Large intestine (tissue), 3 donors: ENCODE results near the gene HCK. TPM values are rescaled to one million over a fixed set of nuclear protein-coding genes. Genes with fewer than 3 reads are reported as not detected.

Source experiments
- DNase-seq, 2 donors: peaks; one replicate each; pipeline versions ENCODE4 v3.0.0 to v3.0.0-alpha.2; 2013
- H3K27ac ChIP-seq: one replicate; pipeline ENCODE4 v1.5.1; 2013; ENCODE audit warnings: low read length
- H3K27me3 ChIP-seq: 2 replicates; pipeline ENCODE4 v1.6.1; 2013; ENCODE audit warnings: low read length; ENCODE audit not compliant: control insufficient read depth, insufficient read depth
- H3K36me3 ChIP-seq: 2 replicates; pipeline ENCODE4 v1.6.1; 2013; ENCODE audit warnings: low read length; ENCODE audit not compliant: control insufficient read depth, insufficient read depth
- H3K4me1 ChIP-seq: one replicate; pipeline ENCODE4 v1.6.1; 2013; ENCODE audit warnings: low read length; ENCODE audit not compliant: control insufficient read depth, insufficient read depth
- H3K4me3 ChIP-seq: one replicate; pipeline ENCODE4 v1.5.1; 2013; ENCODE audit warnings: low read length
- H3K9me3 ChIP-seq: one replicate; pipeline ENCODE4 v1.6.1; 2013; ENCODE audit warnings: mild to moderate bottlenecking, low read depth, low read length, moderate library complexity; ENCODE audit not compliant: control insufficient read depth
- WGBS: methylation state at CpG from one replicate; pipeline ENCODE4 v1.1.5; 2013; ENCODE audit warnings: low lambda C conversion rate; ENCODE audit not compliant: insufficient coverage; 5-methylcytosine and 5-hydroxymethylcytosine counted together
- polyA plus RNA-seq: library from polyadenylated mRNA; unstranded; fragments of 120-200 nt; gene quantifications from one replicate; pipeline ENCODE4 v1.2.1, GENCODE V29; 2013

The HCK gene
- polyA plus RNA-seq, 1 donor, result 10.8 TPM

- no peak for DNase-seq
Observed at GRCh38 chr20:32140603-32141002, 88.6 kb downstream of the HCK start.

GRCh38 chr20:32141465-32141980, 89.5 kb downstream of the HCK start:
- H3K4me1 ChIP-seq, result no peaks in the 10 kb centered on the region
- WGBS, result no CpG with 5 or more reads among the region's 21 CpGs
- DNase-seq, result no peak

More at GRCh38 chr20:32140603-32141002, 88.6 kb downstream of the HCK start:
- H3K27ac ChIP-seq, result no peak overlapping the region
- H3K9me3 ChIP-seq, result no peaks in the 10 kb centered on the region
- WGBS, result no CpG with 5 or more reads among the region's 4 CpGs
- no peaks in the 10 kb centered on the region for H3K27me3 ChIP-seq
- no peak overlapping the region for H3K4me3 ChIP-seq
- peaks cover 93% of the 10 kb centered on the region for H3K36me3 ChIP-seq
- no peaks in the 10 kb centered on the region for H3K4me1 ChIP-seq

GRCh38 chr20:32142088-32142487, 90.0 kb downstream of the HCK start:
- Histone ChIP-seq H3K36me3 (peaks cover 92% of the 10 kb centered on the region), H3K27me3 (no peaks in the 10 kb centered on the region), H3K9me3 (no peaks in the 10 kb centered on the region), H3K4me3 (no peak overlapping the region), H3K27ac (no peak overlapping the region), H3K4me1 (no peaks in the 10 kb centered on the region)
- DNase-seq, result no peak
- WGBS, result no CpG with 5 or more reads among the region's 5 CpGs

More at GRCh38 chr20:32141465-32141980, 89.5 kb downstream of the HCK start:
- H3K4me3 ChIP-seq, result no peak overlapping the region
- no peaks in the 10 kb centered on the region for H3K9me3 ChIP-seq
- H3K36me3 ChIP-seq, result peaks cover 94% of the 10 kb centered on the region
- H3K27ac ChIP-seq, result no peak overlapping the region
- H3K27me3 ChIP-seq, result no peaks in the 10 kb centered on the region

- no peak for DNase-seq
- peaks cover 86% of the 10 kb centered on the region for H3K36me3 ChIP-seq
- H3K4me3 ChIP-seq, result no peak overlapping the region
- H3K9me3 ChIP-seq, result no peaks in the 10 kb centered on the region
- no peak overlapping the region for H3K27ac ChIP-seq
- no CpG with 5 or more reads among the region's 15 CpGs for WGBS
- no peaks in the 10 kb centered on the region for H3K27me3 ChIP-seq
- H3K4me1 ChIP-seq, result no peaks in the 10 kb centered on the region
Observed at GRCh38 chr20:32142991-32143390, 90.9 kb downstream of the HCK start.

GRCh38 chr20:32144898-32145662, 93.0 kb downstream of the HCK start:
- no peaks in the 10 kb centered on the region for H3K4me1 ChIP-seq
- no peak overlapping the region for H3K27ac ChIP-seq
- H3K27me3 ChIP-seq, result no peaks in the 10 kb centered on the region
- no CpG with 5 or more reads among the region's 8 CpGs for WGBS
- H3K9me3 ChIP-seq, result no peaks in the 10 kb centered on the region
- no peak overlapping the region for H3K4me3 ChIP-seq
- DNase-seq, result no peak
- H3K36me3 ChIP-seq, result peaks cover 81% of the 10 kb centered on the region

GRCh38 chr20:32149566-32150170, 97.6 kb downstream of the HCK start:
- no peaks in the 10 kb centered on the region for H3K9me3 ChIP-seq
- peaks cover 10% of the 10 kb centered on the region for H3K4me1 ChIP-seq
- WGBS, result no CpG with 5 or more reads among the region's 8 CpGs
- H3K27ac ChIP-seq, result no peak overlapping the region
- H3K36me3 ChIP-seq, result peaks cover 76% of the 10 kb centered on the region
- DNase-seq, result no peak
- no peaks in the 10 kb centered on the region for H3K27me3 ChIP-seq
- no peak overlapping the region for H3K4me3 ChIP-seq

GRCh38 chr20:32150291-32150848, 98.3 kb downstream of the HCK start:
- peaks cover 76% of the 10 kb centered on the region for H3K36me3 ChIP-seq
- H3K4me1 ChIP-seq, result peaks cover 17% of the 10 kb centered on the region
- WGBS, result no CpG with 5 or more reads among the region's 10 CpGs
- H3K4me3 ChIP-seq, result no peak overlapping the region
- no peak overlapping the region for H3K27ac ChIP-seq
- H3K27me3 ChIP-seq, result no peaks in the 10 kb centered on the region
- no peak for DNase-seq
- H3K9me3 ChIP-seq, result no peaks in the 10 kb centered on the region

Other genes starting within 250 kb of the HCK start
- 0.21 TPM for gene MYLK2, start 232.9 kb upstream of the HCK start, polyA plus RNA-seq
- gene FOXS1, start 206.6 kb upstream of the HCK start, polyA plus RNA-seq, result 0.96 TPM
- gene DUSP15, start 181.7 kb upstream of the HCK start, polyA plus RNA-seq, result 11.2 TPM
- 1.0 TPM for gene TTLL9, start 181.6 kb upstream of the HCK start, polyA plus RNA-seq
- 15.5 TPM for gene PDRG1, start 100.2 kb upstream of the HCK start, polyA plus RNA-seq
- 0.81 TPM for gene XKR7, start 84.1 kb upstream of the HCK start, polyA plus RNA-seq
- gene CCM2L, start 41.8 kb upstream of the HCK start, polyA plus RNA-seq, result 2.9 TPM
- 72.7 TPM for gene TM9SF4, start 57.5 kb downstream of the HCK start, polyA plus RNA-seq
- 118 TPM for gene PLAGL2, start 155.5 kb downstream of the HCK start, polyA plus RNA-seq
- gene POFUT1, start 155.6 kb downstream of the HCK start, polyA plus RNA-seq, result 147 TPM
- 47.9 TPM for gene KIF3B, start 225.4 kb downstream of the HCK start, polyA plus RNA-seq